GM23338 (cell line): ENCODE data around the gene SORCS3. TPM values are rescaled to one million over a fixed set of nuclear protein-coding genes. Genes with fewer than 3 reads are reported as not detected.

Experiments used
- ATAC-seq: fragments of 200-7000 bp; cut with Tn5 transposase; 3 replicates; pipeline ENCODE4 v1.9.1; 2020
- DNase-seq: peaks from one replicate; pipeline ENCODE4 v3.0.0-alpha.2; 2015; ENCODE audit warnings: low spot score
- H2AFZ ChIP-seq: fragments of 200-600 bp; sonication (generic); 2 replicates; pipeline ENCODE4 v1.8.0; 2016; ENCODE audit warnings: antibody characterized with exemption, mild to moderate bottlenecking, moderate library complexity
- H3F3A ChIP-seq: fragments of 200-600 bp; sonication (generic); replicated peaks from 2 replicates; pipeline ENCODE4 v1.8.0; 2017; ENCODE audit warnings: antibody characterized with exemption, mixed run types, low read depth
- H3K27ac ChIP-seq: fragments of 200-600 bp; sonication (generic); 2 replicates; pipeline ENCODE4 v1.6.1; 2016; ENCODE audit warnings: low read depth
- H3K27me3 ChIP-seq: fragments of 200-600 bp; sonication (generic); 2 replicates; pipeline ENCODE4 v1.8.0; 2016; ENCODE audit warnings: mild to moderate bottlenecking, mixed run types, moderate library complexity; ENCODE audit not compliant: insufficient read depth
- H3K36me3 ChIP-seq: fragments of 200-600 bp; sonication (generic); 2 replicates; pipeline ENCODE4 v1.8.0; 2016; ENCODE audit warnings: mild to moderate bottlenecking; ENCODE audit not compliant: insufficient read depth
- H3K4me1 ChIP-seq: fragments of 200-600 bp; sonication (generic); 2 replicates; pipeline ENCODE4 v1.8.0; 2016; ENCODE audit warnings: mild to moderate bottlenecking, moderate library complexity; ENCODE audit not compliant: insufficient read depth
- H3K4me2 ChIP-seq: fragments of 200-600 bp; sonication (generic); 2 replicates; pipeline ENCODE4 v1.7.1; 2017; ENCODE audit warnings: mixed run types
- H3K4me3 ChIP-seq: fragments of 200-600 bp; sonication (generic); 2 replicates; pipeline ENCODE4 v1.6.1; 2016; ENCODE audit warnings: mixed run types
- H3K79me2 ChIP-seq: fragments of 200-600 bp; sonication (generic); replicated peaks from 2 replicates; pipeline ENCODE4 v1.8.0; 2017; ENCODE audit warnings: mild to moderate bottlenecking; ENCODE audit not compliant: insufficient read depth
- H3K9me2 ChIP-seq: fragments of 200-600 bp; sonication (generic); 2 replicates; pipeline ENCODE4 v1.8.0; 2017; ENCODE audit not compliant: insufficient read depth
- H4K20me1 ChIP-seq: fragments of 200-600 bp; sonication (generic); replicated peaks from 2 replicates; pipeline ENCODE4 v1.8.0; 2017; ENCODE audit warnings: mild to moderate bottlenecking; ENCODE audit not compliant: insufficient read depth
- H3K27ac Mint-ChIP-seq: 2 replicates; pipeline ENCODE4 v1.8.0; 2020; ENCODE audit warnings: inconsistent platforms, mild to moderate bottlenecking, moderate library complexity, mixed read lengths
- H3K27me3 Mint-ChIP-seq: 3 replicates; pipeline ENCODE4 v1.8.0; 2022; ENCODE audit warnings: low read depth, mild to moderate bottlenecking, moderate library complexity, mixed read lengths, inconsistent platforms; ENCODE audit not compliant: insufficient read depth, poor library complexity
- H3K36me3 Mint-ChIP-seq: 3 replicates; pipeline ENCODE4 v1.8.0; 2021; ENCODE audit warnings: low read depth, mild to moderate bottlenecking, inconsistent platforms, moderate library complexity, mixed read lengths
- H3K4me1 Mint-ChIP-seq: 3 replicates; pipeline ENCODE4 v1.8.0; 2020; ENCODE audit warnings: mild to moderate bottlenecking, inconsistent platforms, mixed read lengths
- H3K4me3 Mint-ChIP-seq: 3 replicates; pipeline ENCODE4 v1.8.0; 2021; ENCODE audit warnings: moderate library complexity, mild to moderate bottlenecking, inconsistent platforms, mixed read lengths
- H3K9me3 Mint-ChIP-seq: 3 replicates; pipeline ENCODE4 v1.8.0; 2020; ENCODE audit warnings: moderate library complexity, mild to moderate bottlenecking, inconsistent platforms, mixed read lengths
- CREB1 ChIP-seq: fragments of 250-450 bp; sonication (Bioruptor Pico); IDR thresholded peaks from 2 replicates; pipeline ENCODE4 v1.5.0; 2020; ENCODE audit warnings: low read depth, mild to moderate bottlenecking, moderate library complexity
- CTCF ChIP-seq, 2 experiments: fragments of 200-600 bp in 1 of 2; sonication (generic) in 1 of 2; conservative IDR thresholded peaks; 2 replicates each; pipeline versions ENCODE4 v1.5.1 to v1.6.1; 2016 to 2017; ENCODE audit warnings: antibody characterized with exemption in 2 of 2, low read depth in 2 of 2, mild to moderate bottlenecking in 2 of 2, moderate library complexity in 1 of 2
- EZH2 ChIP-seq: fragments of 200-600 bp; sonication (generic); IDR thresholded peaks from one replicate; pipeline ENCODE4 v1.8.0; 2017; ENCODE audit warnings: antibody characterized with exemption, mild to moderate bottlenecking, low read depth; ENCODE audit not compliant: unreplicated experiment
- EZH2phosphoT487 ChIP-seq: fragments of 200-600 bp; sonication (generic); IDR thresholded peaks from one replicate; pipeline ENCODE4 v1.8.1; 2018; ENCODE audit warnings: antibody characterized with exemption; ENCODE audit not compliant: unreplicated experiment
- JUNB ChIP-seq: IDR thresholded peaks from one replicate; pipeline ENCODE4 v1.6.1; 2016; ENCODE audit warnings: antibody characterized with exemption; ENCODE audit not compliant: unreplicated experiment
- NANOG ChIP-seq: IDR thresholded peaks from 2 replicates; pipeline ENCODE4 v1.6.1; 2016; ENCODE audit warnings: antibody characterized with exemption, borderline replicate concordance
- POLR2AphosphoS5 ChIP-seq: IDR thresholded peaks from 2 replicates; pipeline ENCODE4 v1.6.1; 2016; ENCODE audit warnings: antibody characterized with exemption, low read depth
- STAT1 ChIP-seq: IDR thresholded peaks from one replicate; pipeline ENCODE4 v1.6.1; 2016; ENCODE audit warnings: antibody characterized with exemption; ENCODE audit not compliant: unreplicated experiment
- ZNF114 ChIP-seq: fragments of 250-450 bp; sonication (Bioruptor Pico); IDR thresholded peaks from 2 replicates; pipeline ENCODE4 v1.5.0; 2020; ENCODE audit warnings: mild to moderate bottlenecking, moderate library complexity
- ZNF331 ChIP-seq: fragments of 250-450 bp; sonication (Bioruptor Pico); IDR thresholded peaks from 2 replicates; pipeline ENCODE4 v1.5.0; 2020; ENCODE audit warnings: low read depth, mild to moderate bottlenecking, moderate library complexity
- ZNF462 ChIP-seq: fragments of 250-450 bp; sonication (Bioruptor Pico); IDR thresholded peaks from 2 replicates; pipeline ENCODE4 v1.5.0; 2020; ENCODE audit warnings: mild to moderate bottlenecking, moderate library complexity
- polyA plus RNA-seq: library from polyadenylated mRNA; unstranded; fragments of >200 nt; fragmentation: Nextera tagmentation; extraction: Ambion mirVana; gene quantifications from 2 replicates; pipeline ENCODE4 v1.2.1, GENCODE V29; 2016
- total RNA-seq: library from RNA; depleted of rRNA; stranded (reverse); fragments of >200 nt; shearing (Covaris generic); gene quantifications from 2 replicates; pipeline ENCODE4 v1.2.3, GENCODE V29; 2014
- TF ChIP-seq, protein P1 (sequence below): IDR thresholded peaks from one replicate; pipeline ENCODE4 v1.6.1; 2018; ENCODE audit warnings: antibody characterized with exemption; ENCODE audit not compliant: unreplicated experiment
- TF ChIP-seq, protein P2 (sequence below): IDR thresholded peaks from 2 replicates; pipeline ENCODE4 v1.6.1; 2016; ENCODE audit warnings: antibody characterized with exemption

The SORCS3 gene
- total and polyA plus RNA-seq, 2 experiments from 2014 or later: 0.37 to 1.4 TPM

GRCh38 chr10:105154736-105155135, 513.6 kb downstream of the SORCS3 start:
- Mint-ChIP-seq H3K4me3 (no peak overlapping the region), H3K27ac (no peak overlapping the region), H3K4me1 (no peaks in the 10 kb centered on the region; the same call in 2 of the 3 replicates), H3K36me3 (no peaks in the 10 kb centered on the region), H3K27me3 (peaks cover 5% of the 10 kb centered on the region), H3K9me3 (no peaks in the 10 kb centered on the region)
- no peaks in the 10 kb centered on the region for H3K36me3 ChIP-seq
- H3K79me2 ChIP-seq: no peaks in the 10 kb centered on the region
- no peak overlapping the region for H3K4me3 ChIP-seq
- ATAC-seq (no peak), DNase-seq (no peak)
- no peak overlapping the region for H2AFZ ChIP-seq
- H3F3A ChIP-seq: no peaks in the 10 kb centered on the region
- no peaks in the 10 kb centered on the region for H3K27me3 ChIP-seq
- TF ChIP-seq CREB1 (CRISPR knock-in tag): no peak
- no peak for TF ChIP-seq ZNF331 (CRISPR knock-in tag)
- TF ChIP-seq EZH2: no peak
- TF ChIP-seq NANOG: no peak
- TF ChIP-seq ZNF114: no peak
- TF ChIP-seq ZNF462 (CRISPR knock-in tag): no peak
- TF ChIP-seq, protein P1, sequence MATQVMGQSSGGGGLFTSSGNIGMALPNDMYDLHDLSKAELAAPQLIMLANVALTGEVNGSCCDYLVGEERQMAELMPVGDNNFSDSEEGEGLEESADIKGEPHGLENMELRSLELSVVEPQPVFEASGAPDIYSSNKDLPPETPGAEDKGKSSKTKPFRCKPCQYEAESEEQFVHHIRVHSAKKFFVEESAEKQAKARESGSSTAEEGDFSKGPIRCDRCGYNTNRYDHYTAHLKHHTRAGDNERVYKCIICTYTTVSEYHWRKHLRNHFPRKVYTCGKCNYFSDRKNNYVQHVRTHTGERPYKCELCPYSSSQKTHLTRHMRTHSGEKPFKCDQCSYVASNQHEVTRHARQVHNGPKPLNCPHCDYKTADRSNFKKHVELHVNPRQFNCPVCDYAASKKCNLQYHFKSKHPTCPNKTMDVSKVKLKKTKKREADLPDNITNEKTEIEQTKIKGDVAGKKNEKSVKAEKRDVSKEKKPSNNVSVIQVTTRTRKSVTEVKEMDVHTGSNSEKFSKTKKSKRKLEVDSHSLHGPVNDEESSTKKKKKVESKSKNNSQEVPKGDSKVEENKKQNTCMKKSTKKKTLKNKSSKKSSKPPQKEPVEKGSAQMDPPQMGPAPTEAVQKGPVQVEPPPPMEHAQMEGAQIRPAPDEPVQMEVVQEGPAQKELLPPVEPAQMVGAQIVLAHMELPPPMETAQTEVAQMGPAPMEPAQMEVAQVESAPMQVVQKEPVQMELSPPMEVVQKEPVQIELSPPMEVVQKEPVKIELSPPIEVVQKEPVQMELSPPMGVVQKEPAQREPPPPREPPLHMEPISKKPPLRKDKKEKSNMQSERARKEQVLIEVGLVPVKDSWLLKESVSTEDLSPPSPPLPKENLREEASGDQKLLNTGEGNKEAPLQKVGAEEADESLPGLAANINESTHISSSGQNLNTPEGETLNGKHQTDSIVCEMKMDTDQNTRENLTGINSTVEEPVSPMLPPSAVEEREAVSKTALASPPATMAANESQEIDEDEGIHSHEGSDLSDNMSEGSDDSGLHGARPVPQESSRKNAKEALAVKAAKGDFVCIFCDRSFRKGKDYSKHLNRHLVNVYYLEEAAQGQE: no peak
- no peak for TF ChIP-seq EZH2phosphoT487
- TF ChIP-seq CTCF (conservative IDR thresholded peaks at IDR 0.05; ENCODE audit: low read depth in 2 of 2): no peak
- TF ChIP-seq, protein P2, sequence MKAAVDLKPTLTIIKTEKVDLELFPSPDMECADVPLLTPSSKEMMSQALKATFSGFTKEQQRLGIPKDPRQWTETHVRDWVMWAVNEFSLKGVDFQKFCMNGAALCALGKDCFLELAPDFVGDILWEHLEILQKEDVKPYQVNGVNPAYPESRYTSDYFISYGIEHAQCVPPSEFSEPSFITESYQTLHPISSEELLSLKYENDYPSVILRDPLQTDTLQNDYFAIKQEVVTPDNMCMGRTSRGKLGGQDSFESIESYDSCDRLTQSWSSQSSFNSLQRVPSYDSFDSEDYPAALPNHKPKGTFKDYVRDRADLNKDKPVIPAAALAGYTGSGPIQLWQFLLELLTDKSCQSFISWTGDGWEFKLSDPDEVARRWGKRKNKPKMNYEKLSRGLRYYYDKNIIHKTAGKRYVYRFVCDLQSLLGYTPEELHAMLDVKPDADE: no peak
- TF ChIP-seq POLR2AphosphoS5: no peak
- TF ChIP-seq JUNB: no peak
- no peak for TF ChIP-seq STAT1
- H3K4me1 ChIP-seq: no peaks in the 10 kb centered on the region
- peaks cover 14% of the 10 kb centered on the region; the same call in 1 of the 2 replicates for H3K9me2 ChIP-seq
- H3K27ac ChIP-seq: no peak overlapping the region
- no peak overlapping the region for H3K4me2 ChIP-seq
- H4K20me1 ChIP-seq: no peaks in the 10 kb centered on the region
